Measurements from ENCODE around the gene TXN2. TPM values are rescaled to one million over a fixed set of nuclear protein-coding genes. Genes with fewer than 3 reads are reported as not detected.

Gene TXN2
- total RNA-seq, 1 donor from 2014 or later, result 54.2 TPM

GRCh38 chr22:36469094-36469710, 12.2 kb downstream of the TXN2 start:
- TF ChIP-seq, protein P1, sequence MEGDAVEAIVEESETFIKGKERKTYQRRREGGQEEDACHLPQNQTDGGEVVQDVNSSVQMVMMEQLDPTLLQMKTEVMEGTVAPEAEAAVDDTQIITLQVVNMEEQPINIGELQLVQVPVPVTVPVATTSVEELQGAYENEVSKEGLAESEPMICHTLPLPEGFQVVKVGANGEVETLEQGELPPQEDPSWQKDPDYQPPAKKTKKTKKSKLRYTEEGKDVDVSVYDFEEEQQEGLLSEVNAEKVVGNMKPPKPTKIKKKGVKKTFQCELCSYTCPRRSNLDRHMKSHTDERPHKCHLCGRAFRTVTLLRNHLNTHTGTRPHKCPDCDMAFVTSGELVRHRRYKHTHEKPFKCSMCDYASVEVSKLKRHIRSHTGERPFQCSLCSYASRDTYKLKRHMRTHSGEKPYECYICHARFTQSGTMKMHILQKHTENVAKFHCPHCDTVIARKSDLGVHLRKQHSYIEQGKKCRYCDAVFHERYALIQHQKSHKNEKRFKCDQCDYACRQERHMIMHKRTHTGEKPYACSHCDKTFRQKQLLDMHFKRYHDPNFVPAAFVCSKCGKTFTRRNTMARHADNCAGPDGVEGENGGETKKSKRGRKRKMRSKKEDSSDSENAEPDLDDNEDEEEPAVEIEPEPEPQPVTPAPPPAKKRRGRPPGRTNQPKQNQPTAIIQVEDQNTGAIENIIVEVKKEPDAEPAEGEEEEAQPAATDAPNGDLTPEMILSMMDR (IDR thresholded peaks at IDR 0.05), result no peak
- H3K27ac ChIP-seq, result peak overlapping the region; percentile 33
- DNase-seq, result no peak
- H3K9me3 ChIP-seq, result no peaks in the 10 kb centered on the region
- intact Hi-C loops (cut with DNase I), result loop anchor here (5.0 kb wide), 2 partner anchors 82 to 167 kb away; partner anchors contain the start of gene MYH9
- peaks cover 27% of the 10 kb centered on the region for H3K36me3 ChIP-seq
- H3K4me3 ChIP-seq, result no peak overlapping the region
- ATAC-seq, result no peak
- H3K27me3 ChIP-seq, result no peaks in the 10 kb centered on the region
- H3K4me1 ChIP-seq, result peaks cover 44% of the 10 kb centered on the region

DNA sequence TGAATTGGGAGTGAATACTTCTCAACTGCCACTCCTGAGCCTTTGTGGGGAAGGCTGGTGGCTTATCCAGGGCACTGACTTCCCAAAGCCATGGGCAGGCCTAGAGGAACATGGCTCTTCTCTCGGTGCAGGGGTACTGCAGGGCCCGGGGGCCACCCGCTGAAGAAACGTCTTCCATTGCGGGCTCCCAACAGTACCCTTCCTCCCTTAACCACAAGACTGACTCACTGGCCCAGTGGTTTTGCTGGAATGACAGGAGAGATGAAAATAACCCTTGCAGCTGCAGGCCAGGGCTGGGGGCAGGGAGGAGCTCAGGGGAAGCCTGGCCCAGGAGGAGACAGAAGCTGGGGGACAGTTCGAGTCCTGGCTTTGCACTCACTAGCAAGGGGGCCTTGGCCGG, 13.5 kb downstream of the TXN2 start:
- TF ChIP-seq, protein P1 (IDR thresholded peaks at IDR 0.05), result no peak
- H3K4me1 ChIP-seq, result peaks cover 51% of the 10 kb centered on the region
- no peak for ATAC-seq
- no peaks in the 10 kb centered on the region for H3K9me3 ChIP-seq
- intact Hi-C loops (cut with DNase I), result loop anchor here (5.0 kb wide), 2 partner anchors 81 to 166 kb away; partner anchors contain the start of gene MYH9
- H3K27me3 ChIP-seq, result no peaks in the 10 kb centered on the region
- peak overlapping the region; percentile 75 for H3K27ac ChIP-seq
- no peak for DNase-seq
- H3K36me3 ChIP-seq, result peaks cover 17% of the 10 kb centered on the region
- H3K4me3 ChIP-seq, result no peak overlapping the region

DNA sequence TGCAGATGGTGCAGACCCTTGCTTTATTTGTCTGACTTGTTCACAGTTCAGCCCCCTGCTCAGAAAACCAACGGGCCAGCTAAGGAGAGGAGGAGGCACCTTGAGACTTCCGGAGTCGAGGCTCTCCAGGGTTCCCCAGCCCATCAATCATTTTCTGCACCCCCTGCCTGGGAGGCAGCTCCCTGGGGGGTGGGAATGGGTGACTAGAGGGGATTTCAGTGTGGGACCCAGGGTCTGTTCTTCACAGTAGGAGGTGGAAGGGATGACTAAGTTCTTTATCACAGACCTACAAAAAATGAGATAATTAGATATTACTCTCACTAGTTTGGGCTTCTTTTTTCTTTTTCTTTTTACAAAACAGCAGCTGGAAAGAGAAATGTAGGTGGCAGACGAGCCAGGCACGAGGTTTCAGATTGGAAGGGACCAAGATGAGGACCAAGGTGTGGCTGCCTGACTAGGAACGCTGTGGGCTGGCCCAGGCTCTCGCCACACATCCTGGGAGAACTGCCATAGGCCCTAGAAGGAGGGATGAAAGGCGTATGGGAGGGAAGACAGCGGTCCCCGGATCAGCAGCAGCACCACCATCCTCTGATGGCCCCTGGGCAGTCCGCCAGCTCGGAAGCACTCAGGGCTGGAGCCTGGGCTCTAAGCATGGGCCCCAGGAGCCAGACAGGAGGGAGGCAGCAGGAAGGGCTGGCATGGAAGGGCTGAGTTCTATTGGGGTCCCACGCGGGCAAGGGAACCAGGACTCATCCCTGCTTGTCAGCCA, 14.2 kb downstream of the TXN2 start:
- TF ChIP-seq, protein P1 (IDR thresholded peaks at IDR 0.05), result no peak
- Histone ChIP-seq H3K36me3 (peaks cover 10% of the 10 kb centered on the region), H3K27me3 (no peaks in the 10 kb centered on the region), H3K4me3 (no peak overlapping the region), H3K27ac (peak overlapping the region; percentile 75), H3K9me3 (no peaks in the 10 kb centered on the region), H3K4me1 (peaks cover 57% of the 10 kb centered on the region)
- ATAC-seq, result no peak
- intact Hi-C loops (cut with DNase I), result loop anchor here (5.0 kb wide), 2 partner anchors 80 to 165 kb away; partner anchors contain the start of gene MYH9
- no peak for DNase-seq

DNA sequence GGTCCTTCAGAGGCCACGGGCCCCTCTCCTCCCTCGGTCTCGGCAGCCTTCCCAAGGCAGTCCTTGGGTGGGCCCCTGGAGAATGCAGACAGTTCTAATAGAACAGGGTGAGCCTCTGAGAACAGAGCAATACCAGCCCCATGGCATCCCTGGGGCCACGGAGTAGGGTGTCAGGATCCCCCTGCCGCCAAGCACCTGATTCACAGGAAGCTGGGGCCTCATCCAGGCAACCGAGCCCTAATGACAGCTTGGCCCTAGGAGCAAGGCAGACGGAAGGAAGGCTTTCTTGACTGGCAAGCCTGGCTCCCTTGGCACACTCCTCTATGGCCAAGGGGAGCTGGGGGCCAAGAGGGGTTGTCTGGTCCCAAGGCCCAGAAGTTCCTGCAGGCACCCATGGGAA, 15.2 kb downstream of the TXN2 start:
- Histone ChIP-seq H3K9me3 (no peaks in the 10 kb centered on the region), H3K4me3 (no peak overlapping the region), H3K4me1 (peaks cover 63% of the 10 kb centered on the region), H3K36me3 (peaks cover under 1% of the 10 kb centered on the region), H3K27ac (peak overlapping the region; percentile 75), H3K27me3 (no peaks in the 10 kb centered on the region)
- intact Hi-C loops (cut with DNase I), result loop anchor here (5.0 kb wide), 2 partner anchors 79 to 164 kb away; partner anchors contain the start of gene MYH9
- no peak for DNase-seq
- ATAC-seq, result no peak
- TF ChIP-seq, protein P1 (IDR thresholded peaks at IDR 0.05), result no peak

- Histone ChIP-seq H3K9me3 (no peaks in the 10 kb centered on the region), H3K4me3 (no peak overlapping the region), H3K27me3 (no peaks in the 10 kb centered on the region), H3K27ac (peak overlapping the region; percentile 75), H3K36me3 (no peaks in the 10 kb centered on the region), H3K4me1 (peaks cover 58% of the 10 kb centered on the region)
- peak; percentile 87 for DNase-seq
- intact Hi-C loops (cut with DNase I), result loop anchor here (5.0 kb wide), 2 partner anchors 78 to 163 kb away; partner anchors contain the start of gene MYH9
- ATAC-seq, result peak; percentile 68
- TF ChIP-seq, protein P1 (IDR thresholded peaks at IDR 0.05), result no peak
Observed at GRCh38 chr22:36465232-36466021, 16.0 kb downstream of the TXN2 start.
